Measurements from ENCODE around the gene VWA1. TPM values are rescaled to one million over a fixed set of nuclear protein-coding genes. Genes with fewer than 3 reads are reported as not detected.
A peak's percentile ranks its signal among the peaks of the same experiment; 100 is the strongest.

Gene VWA1
- total and polyA plus RNA-seq, 10 of the 15 experiments (the other 5 are each of a cell fraction or from before 2014, with no cell fraction given): 0.02 to 1.7 (median 0.32) TPM; not detected in 2

- TF ChIP-seq E2F8 (IDR thresholded peaks at IDR 0.05; ENCODE audit: low read depth, partially characterized antibody) (no peak), ZNF384 (IDR thresholded peaks at IDR 0.05; ENCODE audit: borderline replicate concordance, low read depth, low read length) (no peak), SMARCA5 (IDR thresholded peaks at IDR 0.05) (0 out of 2 replicates have a peak, but pooled peaks have one; percentile 22), ZBED1 (IDR thresholded peaks at IDR 0.05; ENCODE audit: borderline replicate concordance) (no peak), RFX5 (IDR thresholded peaks at IDR 0.05; ENCODE audit: low read depth, low read length) (no peak), SKIL (IDR thresholded peaks at IDR 0.05; ENCODE audit: low read depth, poor library complexity, severe bottlenecking) (no peak), CBX5 (IDR thresholded peaks at IDR 0.05; ENCODE audit: low read depth) (no peak), BRCA1 (IDR thresholded peaks at IDR 0.05; ENCODE audit: low read depth, low read length) (no peak), ELK1 (IDR thresholded peaks at IDR 0.05; ENCODE audit: low read depth, low read length) (no peak), EZH2 (IDR thresholded peaks at IDR 0.05; ENCODE audit: borderline replicate concordance, control insufficient read depth, low read depth, low read length) (no peak), ZNF622 (IDR thresholded peaks at IDR 0.05) (no peak), RUNX3 (IDR thresholded peaks at IDR 0.05; ENCODE audit: low read length) (no peak), RELA (IDR thresholded peaks at IDR 0.05; ENCODE audit: borderline replicate concordance, partially characterized antibody) (no peak), MEF2A (IDR thresholded peaks at IDR 0.05; ENCODE audit: insufficient read depth, low read depth, low read length) (no peak), POU2F2 (IDR thresholded peaks at IDR 0.05; ENCODE audit: borderline replicate concordance, low read depth, low read length) (no peak), NFXL1 (IDR thresholded peaks at IDR 0.05; ENCODE audit: borderline replicate concordance) (no peak), YBX1 (IDR thresholded peaks at IDR 0.05) (no peak; the same call in 1 of the 2 replicates), GATAD2B (conservative IDR thresholded peaks at IDR 0.05; ENCODE audit: low read depth) (peak; percentile 69), SREBF1 (IDR thresholded peaks at IDR 0.05; ENCODE audit: low read length) (no peak), IRF5 (IDR thresholded peaks at IDR 0.05; ENCODE audit: borderline replicate concordance) (no peak), KDM1A (IDR thresholded peaks at IDR 0.05; ENCODE audit: borderline replicate concordance) (no peak), SMAD1 (IDR thresholded peaks at IDR 0.05; ENCODE audit: low read depth, partially characterized antibody) (peak; percentile 31), HDGF (IDR thresholded peaks at IDR 0.05) (0 out of 2 replicates have a peak, but pooled peaks have one; percentile 43), TARDBP (IDR thresholded peaks at IDR 0.05; ENCODE audit: borderline replicate concordance) (no peak), PAX8 (IDR thresholded peaks at IDR 0.05) (no peak), MTA3 (IDR thresholded peaks at IDR 0.05; ENCODE audit: borderline replicate concordance, low read length) (no peak), FOXK2 (IDR thresholded peaks at IDR 0.05) (no peak)
These were observed 2.5 kb downstream of the VWA1 start (continued) for GRCh38 chr1:1437904-1438376.
